Heart left ventricle (tissue), 16 donors: ENCODE results near the gene NEURL1. TPM values are rescaled to one million over a fixed set of nuclear protein-coding genes. Genes with fewer than 3 reads are reported as not detected.

Source experiments
- ATAC-seq, 4 donors: fragments of 200-7000 bp; cut with Tn5 transposase; one replicate each; pipeline ENCODE4 v1.9.1; 2020 to 2022; ENCODE audit warnings: moderate library complexity in 4 of 4, mild to moderate bottlenecking in 3 of 4, moderate number of reproducible peaks in 1 of 4
- DNase-seq, 5 donors: peaks; one replicate each; pipeline ENCODE4 v3.0.0-alpha.2; 2020
- H3K27ac ChIP-seq, 12 donors: fragments of 200-600 bp; sonication (generic) in 4 of 12; one replicate each; pipeline versions ENCODE4 v1.5.0 to v1.8.0; 2016 to 2022; ENCODE audit warnings: mild to moderate bottlenecking in 2 of 12
- H3K27me3 ChIP-seq, 9 donors: fragments of 200-600 bp; sonication (generic) in 2 of 9; one replicate each; pipeline versions ENCODE4 v1.5.1 to v1.8.0; 2016 to 2022; ENCODE audit warnings: mild to moderate bottlenecking in 3 of 9
- H3K36me3 ChIP-seq, 9 donors: fragments of 200-600 bp; sonication (generic) in 2 of 9; one replicate each; pipeline versions ENCODE4 v1.5.0 to v1.8.0; 2018 to 2022; ENCODE audit warnings: mild to moderate bottlenecking in 2 of 9
- H3K4me1 ChIP-seq, 12 donors: fragments of 200-600 bp; sonication (generic) in 4 of 12; one replicate each; pipeline versions ENCODE4 v1.5.0 to v1.8.0; 2016 to 2022; ENCODE audit warnings: mild to moderate bottlenecking in 3 of 12
- H3K4me3 ChIP-seq, 12 donors: fragments of 200-600 bp; sonication (generic) in 4 of 12; one replicate each; pipeline versions ENCODE4 v1.5.0 to v1.8.0; 2017 to 2022; ENCODE audit warnings: mild to moderate bottlenecking in 9 of 12, moderate library complexity in 4 of 12
- H3K9me3 ChIP-seq, 12 donors: fragments of 200-600 bp; sonication (generic) in 4 of 12; one replicate each; pipeline versions ENCODE4 v1.5.0 to v1.8.0; 2016 to 2022; ENCODE audit warnings: mild to moderate bottlenecking in 1 of 12
- POLR2A ChIP-seq, 2 donors: fragments of 450-650 bp; IDR thresholded peaks; one replicate each; pipeline ENCODE4 v1.6.1; 2017; ENCODE audit warnings: antibody characterized with exemption in 2 of 2, mild to moderate bottlenecking in 2 of 2, moderate library complexity in 2 of 2
- WGBS, 4 donors: extraction: QIAGEN DNeasy Blood & Tissue Kit in 2 of 4; methylation state at CpG; one replicate each; pipeline versions ENCODE4 v1.1.5 to v1.1.7; 2013 to 2018; 5-methylcytosine and 5-hydroxymethylcytosine counted together
- intact Hi-C, 10 donors: fragments of 100-400 bp; cut with DNase I; formaldehyde crosslinking; loops; one replicate each; pipeline versions ENCODE4 v1.11.1 to v1.14.2; 2022
- polyA plus RNA-seq, 2 donors: library from polyadenylated mRNA; stranded (reverse); fragments of 200-250 nt; gene quantifications; one replicate each; pipeline ENCODE4 v1.2.3, GENCODE V29; 2013
- total RNA-seq, 9 donors: library from RNA; depleted of rRNA in 2 of 9; stranded (reverse); fragments of >200 nt in 2 of 9; fragmentation: NEBNext Ultra II Directional in 3 of 9; extraction: Animal tissue kit (Norgen Biotek cat#: 25700) in 3 of 9; gene quantifications; one replicate each; pipeline versions ENCODE4 v1.1.0 to v1.2.4, GENCODE V29; 2016 to 2023
- TF ChIP-seq, protein P1 (sequence below), 12 donors: fragments of 200-600 bp; sonication (generic) in 4 of 12; IDR thresholded peaks; one replicate each; pipeline versions ENCODE4 v1.5.0 to v1.8.0; 2018 to 2022; ENCODE audit warnings: antibody characterized with exemption in 12 of 12, mild to moderate bottlenecking in 5 of 12
- donor health status: ischemic (EF 13 %, LVEDD 7.1; RV severe dilation, severe dysfunction).
- donor health status: healthy with polysubstance abuse.
- donor health status: DM: no; HTN: yes; CAD: no.
- donor health status: DM: no; HTN: no; CAD: no.
- donor health status: ischemic (EF 25% LVEDD 6.9; RV normal size, moderate dysfunction).
- donor health status: ischemic (EF 25% LVEDD 5.7; RV mildly dilated, moderate dysfunction).
- donor health status: healthy.
- donor health status: DM: yes; HTN: yes; CAD: no.
- donor health status: ischemic (EF 35%, LVEDD 5.7; RV mildly dilated, moderate dysfunction).
- donor health status: nonischemic (EF 11% LVEDD 7.7; RV severe dilation, severe dysfunction).
- donor health status: DM: yes; HTN: yes; CAD: no.
- donor health status: PGD.
- donor health status: ischemic (EF 29% LVEDD 5.4; RV normal size, mild dysfunction).
- donor health status: nonischemic (EF 23%, LVEDD 6.1; RV moderate dilation, normal function).

NEURL1 gene
- total and polyA plus RNA-seq, 11 donors, result 0.07 to 0.64 (median 0.14) TPM; not detected in 2

DNA sequence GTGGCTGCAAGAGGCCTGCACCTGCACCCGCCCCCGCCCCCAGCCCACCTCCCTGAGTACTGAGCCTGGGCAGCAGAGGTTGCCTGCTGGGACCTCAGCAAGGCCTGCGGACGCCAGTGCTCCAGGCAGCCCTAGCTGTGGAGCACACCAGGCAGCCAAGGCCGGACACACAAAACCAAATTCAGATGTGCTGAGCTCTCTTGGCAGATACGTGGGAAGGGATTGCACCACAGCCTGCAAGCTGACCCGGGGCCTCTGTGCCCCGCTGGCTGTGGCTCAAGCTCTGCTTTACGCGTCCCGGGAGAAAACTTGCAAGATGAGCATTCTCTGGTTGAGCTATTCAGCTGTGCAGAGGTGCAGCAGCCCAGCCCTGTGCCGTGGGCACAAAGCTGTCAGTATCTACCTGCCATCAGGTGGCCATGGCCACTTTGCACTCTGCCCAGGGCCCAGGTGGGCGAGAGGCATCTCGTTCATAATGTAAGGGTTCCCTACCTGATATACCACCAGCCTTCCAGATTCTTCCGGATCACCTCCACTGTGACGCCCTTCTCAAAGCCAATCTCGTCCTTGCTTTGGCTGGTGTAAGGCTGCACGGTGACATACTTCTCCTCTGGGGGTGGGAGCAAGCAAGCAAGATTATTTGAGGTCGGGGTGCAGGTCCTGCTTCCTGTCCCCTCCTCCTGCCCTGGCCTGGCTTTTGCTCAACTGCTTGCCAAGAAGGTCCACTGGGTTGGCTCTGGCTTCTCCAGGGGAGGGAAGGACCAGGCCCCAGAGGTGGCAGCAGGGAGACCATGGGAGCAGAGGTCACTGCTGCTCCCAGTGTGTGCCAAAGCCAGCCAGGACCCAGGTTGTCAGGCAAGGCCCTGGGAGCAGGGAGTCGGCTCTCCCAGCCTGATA is 123.4 kb downstream of the NEURL1 start:
- peaks cover 0 to 32% (median 24%) of the 10 kb centered on the region in 9 donors for H3K36me3 ChIP-seq

DNA sequence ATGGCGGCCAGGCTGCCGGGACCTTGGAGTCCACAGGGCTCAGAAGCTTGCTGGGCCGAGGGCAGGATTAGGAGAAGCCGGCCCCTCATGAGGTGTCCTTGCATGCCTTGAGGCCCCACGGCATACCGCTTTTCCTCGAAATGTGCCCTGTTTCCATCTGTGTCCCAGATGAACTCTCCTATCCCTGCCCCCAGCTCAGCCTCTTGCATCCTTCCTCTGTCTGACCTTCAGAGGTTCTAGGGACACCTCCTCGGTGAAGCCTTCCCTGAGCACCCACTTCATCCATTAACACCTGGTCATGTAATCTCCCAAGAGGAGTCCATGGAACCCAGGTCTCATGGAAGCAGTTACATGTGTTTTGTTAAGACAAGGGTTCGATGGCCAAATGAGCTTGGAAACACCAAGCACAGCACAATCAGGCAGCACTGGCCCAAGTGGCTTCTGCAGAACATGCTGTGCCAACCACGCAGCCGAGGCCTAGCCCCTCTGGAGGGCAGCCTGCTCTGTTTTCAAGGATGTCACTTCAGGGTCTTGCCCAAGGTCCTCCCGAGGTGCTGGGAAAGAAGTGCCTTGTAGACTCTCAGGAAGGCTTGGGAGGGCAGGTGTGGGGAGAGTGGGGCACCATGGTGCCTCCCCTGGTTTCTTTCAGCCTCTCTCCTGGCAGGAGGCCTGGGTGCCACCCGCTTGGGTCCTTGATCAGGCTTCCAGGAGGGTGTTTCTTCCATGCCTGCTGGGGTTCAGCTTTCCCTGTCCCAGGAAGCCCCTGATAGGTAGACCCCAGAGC is 124.3 kb downstream of the NEURL1 start:
- intact Hi-C loops, result loop anchor here in 5 of 10 donors (2.0 to 10.0 kb wide), 5 partner anchors 19 to 237 kb away; partner anchors contain the start of gene SH3PXD2A (in 1 of the 5)
- no peak for ATAC-seq
- Histone ChIP-seq H3K27ac (peak overlapping the region in 11 of 12 donors; percentile 17 to 73 (median 63)), H3K36me3 (peaks cover 0 to 31% (median 16%) of the 10 kb centered on the region in 9 donors), H3K4me3 (no peak overlapping the region), H3K4me1 (peaks cover 8 to 97% (median 77%) of the 10 kb centered on the region in 12 donors), H3K9me3 (no peaks in the 10 kb centered on the region), H3K27me3 (no peaks in the 10 kb centered on the region)
- WGBS, 4 donors, result 86 to 90% (median 89%) methylated on average over 12 to 13 of the region's 13 CpGs
- no peak for DNase-seq
- TF ChIP-seq, protein P1, sequence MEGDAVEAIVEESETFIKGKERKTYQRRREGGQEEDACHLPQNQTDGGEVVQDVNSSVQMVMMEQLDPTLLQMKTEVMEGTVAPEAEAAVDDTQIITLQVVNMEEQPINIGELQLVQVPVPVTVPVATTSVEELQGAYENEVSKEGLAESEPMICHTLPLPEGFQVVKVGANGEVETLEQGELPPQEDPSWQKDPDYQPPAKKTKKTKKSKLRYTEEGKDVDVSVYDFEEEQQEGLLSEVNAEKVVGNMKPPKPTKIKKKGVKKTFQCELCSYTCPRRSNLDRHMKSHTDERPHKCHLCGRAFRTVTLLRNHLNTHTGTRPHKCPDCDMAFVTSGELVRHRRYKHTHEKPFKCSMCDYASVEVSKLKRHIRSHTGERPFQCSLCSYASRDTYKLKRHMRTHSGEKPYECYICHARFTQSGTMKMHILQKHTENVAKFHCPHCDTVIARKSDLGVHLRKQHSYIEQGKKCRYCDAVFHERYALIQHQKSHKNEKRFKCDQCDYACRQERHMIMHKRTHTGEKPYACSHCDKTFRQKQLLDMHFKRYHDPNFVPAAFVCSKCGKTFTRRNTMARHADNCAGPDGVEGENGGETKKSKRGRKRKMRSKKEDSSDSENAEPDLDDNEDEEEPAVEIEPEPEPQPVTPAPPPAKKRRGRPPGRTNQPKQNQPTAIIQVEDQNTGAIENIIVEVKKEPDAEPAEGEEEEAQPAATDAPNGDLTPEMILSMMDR (IDR thresholded peaks at IDR 0.05), result no peak
- TF ChIP-seq POLR2A (IDR thresholded peaks at IDR 0.05), result no peak

More for the DNA sequence above, 123.4 kb downstream of the NEURL1 start:
- Histone ChIP-seq H3K9me3 (no peaks in the 10 kb centered on the region), H3K4me1 (peaks cover 8 to 97% (median 70%) of the 10 kb centered on the region in 12 donors), H3K27ac (peak overlapping the region in 11 of 12 donors; percentile 18 to 77 (median 51)), H3K4me3 (no peak overlapping the region), H3K27me3 (no peaks in the 10 kb centered on the region)
- peak in 3 of 4 donors; percentile 34 to 68 (median 66) for ATAC-seq
- TF ChIP-seq, protein P1 (IDR thresholded peaks at IDR 0.05), result no peak
- TF ChIP-seq POLR2A (IDR thresholded peaks at IDR 0.05), result no peak
- intact Hi-C loops, result loop anchor here in 5 of 10 donors (5.0 to 10.0 kb wide), 4 partner anchors 40 to 238 kb away; partner anchors contain the start of gene SH3PXD2A (in 1 of the 5)
- 65 to 78% (median 76%) methylated on average over 14 to 20 of the region's 20 CpGs for WGBS, 4 donors
- DNase-seq, result peak in 4 of 5 donors; percentile 35 to 87 (median 82)

DNA sequence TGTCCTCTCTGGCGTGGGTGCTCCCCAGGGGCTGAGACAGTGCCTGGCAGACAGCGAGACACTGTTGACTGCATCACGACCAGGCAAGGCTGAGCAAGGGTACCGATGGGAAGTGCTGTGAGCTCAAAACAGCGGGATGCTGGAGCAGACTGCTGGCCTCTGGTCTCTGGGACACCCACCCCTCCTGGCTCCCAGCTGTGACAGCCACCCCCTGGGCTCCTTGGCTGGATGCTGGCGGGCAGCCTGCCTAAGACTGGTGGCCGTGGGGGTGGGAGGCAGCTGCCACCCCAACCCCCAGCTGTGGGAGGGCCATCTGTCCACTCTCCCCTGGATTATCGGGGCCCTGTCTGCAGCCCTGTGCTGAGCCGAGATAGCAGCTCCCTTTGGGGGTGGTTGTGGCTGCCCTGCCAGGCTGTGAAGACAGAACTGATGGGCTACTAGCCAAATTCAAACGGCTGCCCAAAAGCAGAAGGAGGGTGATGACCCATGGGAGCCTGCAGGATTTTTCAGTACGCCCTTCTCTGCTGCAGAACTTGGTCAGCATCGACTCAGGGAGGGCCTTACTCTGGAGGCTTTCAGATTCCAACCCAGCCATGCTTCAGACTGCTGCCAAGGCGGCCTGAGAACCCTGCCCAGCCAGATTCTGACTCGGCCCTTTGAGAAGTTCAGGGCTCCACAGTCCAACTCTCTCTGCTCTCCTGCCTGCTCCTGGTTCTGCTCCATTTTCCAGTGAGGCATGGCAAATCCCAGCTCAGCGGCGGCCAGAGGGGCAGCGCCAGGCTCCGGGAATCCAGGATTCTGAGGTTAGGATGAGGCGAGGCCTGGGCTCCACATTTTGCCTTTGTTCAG is 125.3 kb downstream of the NEURL1 start:
- peak; percentile 32 to 69 (median 47) for ATAC-seq
- Histone ChIP-seq H3K36me3 (peaks cover 0 to 30% (median 13%) of the 10 kb centered on the region in 9 donors), H3K4me1 (peaks cover 8 to 92% (median 74%) of the 10 kb centered on the region in 12 donors), H3K27me3 (no peaks in the 10 kb centered on the region), H3K27ac (peak overlapping the region in 11 of 12 donors; percentile 29 to 73 (median 64)), H3K9me3 (no peaks in the 10 kb centered on the region), H3K4me3 (no peak overlapping the region)
- peak; percentile 72 to 87 (median 76) for DNase-seq
- intact Hi-C loops, result loop anchor here in 5 of 10 donors (2.0 to 10.0 kb wide), 5 partner anchors 18 to 236 kb away; partner anchors contain the start of gene SH3PXD2A (in 1 of the 5)
- TF ChIP-seq, protein P1 (IDR thresholded peaks at IDR 0.05), result no peak
- TF ChIP-seq POLR2A (IDR thresholded peaks at IDR 0.05), result no peak
- 43 to 51% (median 46%) methylated on average over 13 to 19 of the region's 19 CpGs for WGBS, 4 donors
